ENCODE data around the gene ABAT.

ABAT gene

DNA sequence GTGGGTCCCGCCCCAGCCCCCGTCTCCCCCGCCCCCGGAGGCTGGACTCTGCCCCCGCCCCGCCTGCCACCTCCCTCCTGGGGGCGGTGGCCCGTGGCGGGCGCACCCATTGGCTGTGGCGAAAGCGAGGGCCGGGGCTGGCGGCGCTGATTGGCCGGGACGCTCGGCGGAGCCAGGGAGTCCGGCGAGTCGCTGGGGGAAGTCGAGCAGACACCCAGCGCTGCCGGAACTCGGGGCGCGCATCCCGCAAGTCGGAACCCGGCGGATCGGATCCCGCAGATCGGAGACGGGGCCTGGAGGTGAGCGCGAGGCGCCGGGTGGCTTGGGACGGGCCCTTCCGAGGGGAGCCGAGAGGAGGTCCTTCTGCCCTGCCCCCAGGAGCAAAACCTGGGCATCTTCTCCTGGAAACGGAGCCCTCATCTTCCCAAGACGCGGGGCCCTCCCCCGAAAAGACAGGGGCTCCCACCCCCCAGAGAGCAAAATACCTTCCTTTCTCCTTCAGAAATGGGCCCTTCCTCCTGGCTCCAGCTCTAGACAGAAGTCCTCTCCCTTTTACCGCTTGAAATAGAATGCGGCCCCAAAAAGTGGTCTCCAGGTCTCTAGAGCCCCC is at the start of gene ABAT:
Gene ABAT, plus strand, starts transcription at position 205 of the 610 bp plus-strand sequence. CDS start 61,123 bp downstream, outside the sequence.
- Mint-ChIP-seq H3K4me1 (peaks cover 18 to 45% of the 10 kb centered on the region in 2 donors), H3K4me3 (peak within 1 kb of the TSS; percentile 95 to 97), H3K36me3 (peaks cover 16 to 25% of the 10 kb centered on the region in 2 donors), H3K27ac (peak within 1 kb of the TSS; percentile 97), H3K27me3 (no peaks in the 10 kb centered on the region), H3K9me3 (peaks cover 0 to 2% of the 10 kb centered on the region in 2 donors)
- DNase-seq (peak; percentile 86), ATAC-seq (replicated peaks) (peak; percentile 98 to 99)

- ATAC-seq (replicated peaks): no peak
- Mint-ChIP-seq H3K9me3 (no peaks in the 10 kb centered on the region), H3K27ac (peak overlapping the region; percentile 42), H3K27me3 (no peaks in the 10 kb centered on the region), H3K36me3 (peaks cover 37 to 49% of the 10 kb centered on the region in 2 donors), H3K4me3 (no peak overlapping the region), H3K4me1 (peaks cover 10 to 37% of the 10 kb centered on the region in 2 donors)
- DNase-seq: no peak
Observed at GRCh38 chr16:8625491-8626087, 48.8 kb upstream of the ABAT start.

- peaks cover 14 to 29% of the 10 kb centered on the region in 2 donors for H3K4me1 Mint-ChIP-seq
- peaks cover 41 to 55% of the 10 kb centered on the region in 2 donors for H3K36me3 Mint-ChIP-seq
- no peak for DNase-seq
- H3K27me3 Mint-ChIP-seq: no peaks in the 10 kb centered on the region
- H3K9me3 Mint-ChIP-seq: no peaks in the 10 kb centered on the region
- no peak overlapping the region for H3K27ac Mint-ChIP-seq
- no peak overlapping the region for H3K4me3 Mint-ChIP-seq
- ATAC-seq (replicated peaks): no peak
Observed at GRCh38 chr16:8626946-8627345, 47.5 kb upstream of the ABAT start.

GRCh38 chr16:8627456-8627855 is 47.0 kb upstream of the ABAT start:
- ATAC-seq (replicated peaks): no peak

DNA sequence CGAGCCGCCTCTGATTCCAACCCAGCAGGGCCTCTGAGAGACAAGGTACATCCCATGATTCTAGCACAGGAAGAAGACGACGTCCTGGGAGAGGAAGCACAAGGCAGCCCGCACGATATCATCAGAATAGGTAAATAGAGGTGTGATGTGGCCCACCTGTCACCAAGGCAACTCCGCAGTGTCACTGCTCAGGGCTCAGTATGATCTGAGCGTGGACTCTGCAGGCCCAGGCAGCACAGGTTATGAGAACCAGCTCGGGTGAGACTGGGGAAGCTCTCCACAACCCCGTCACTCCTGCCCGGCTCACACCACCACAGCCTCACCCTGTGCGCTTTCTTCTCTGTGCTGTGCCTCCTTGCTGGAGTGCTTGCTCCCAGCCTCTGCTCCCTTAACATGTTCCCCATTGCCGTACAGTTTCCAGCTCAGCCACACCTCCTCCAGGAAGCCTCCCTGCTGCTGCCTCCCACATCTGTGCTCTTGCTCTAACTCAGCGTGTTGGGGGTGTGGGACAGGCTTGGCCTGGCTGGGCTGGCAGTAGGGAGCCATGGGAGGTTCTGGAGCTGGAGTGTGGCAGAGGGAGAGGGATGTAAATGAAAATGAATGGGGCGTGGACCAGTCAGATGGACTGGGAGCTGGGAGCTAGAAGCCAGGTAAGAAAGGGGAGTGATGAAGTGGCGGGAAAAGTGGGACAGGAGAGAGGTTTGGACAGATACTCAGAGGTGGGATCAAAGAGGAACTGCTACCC is 45.3 kb upstream of the ABAT start:
- Mint-ChIP-seq H3K27ac (peak overlapping the region; percentile 81), H3K36me3 (peaks cover 61 to 69% of the 10 kb centered on the region in 2 donors), H3K4me1 (peaks cover 16 to 34% of the 10 kb centered on the region in 2 donors), H3K4me3 (no peak overlapping the region), H3K27me3 (no peaks in the 10 kb centered on the region), H3K9me3 (no peaks in the 10 kb centered on the region)
- no peak for DNase-seq
- ATAC-seq (replicated peaks): no peak

More at GRCh38 chr16:8627456-8627855, 47.0 kb upstream of the ABAT start:
- H3K27ac Mint-ChIP-seq: no peak overlapping the region
- no peak overlapping the region for H3K4me3 Mint-ChIP-seq
- peaks cover 46 to 61% of the 10 kb centered on the region in 2 donors for H3K36me3 Mint-ChIP-seq
- no peak for DNase-seq
- peaks cover 16 to 29% of the 10 kb centered on the region in 2 donors for H3K4me1 Mint-ChIP-seq
- H3K27me3 Mint-ChIP-seq: no peaks in the 10 kb centered on the region
- H3K9me3 Mint-ChIP-seq: no peaks in the 10 kb centered on the region

GRCh38 chr16:8630255-8630953 is 44.0 kb upstream of the ABAT start:
- DNase-seq: no peak
- H3K27me3 Mint-ChIP-seq: no peaks in the 10 kb centered on the region
- H3K4me3 Mint-ChIP-seq: no peak overlapping the region
- H3K9me3 Mint-ChIP-seq: no peaks in the 10 kb centered on the region
- peaks cover 66 to 68% of the 10 kb centered on the region in 2 donors for H3K36me3 Mint-ChIP-seq
- H3K27ac Mint-ChIP-seq: no peak overlapping the region
- ATAC-seq (replicated peaks): no peak
- H3K4me1 Mint-ChIP-seq: peaks cover 16 to 25% of the 10 kb centered on the region in 2 donors

- no peak overlapping the region for H3K27ac Mint-ChIP-seq
- no peak for ATAC-seq (replicated peaks)
- peaks cover 61 to 62% of the 10 kb centered on the region in 2 donors for H3K36me3 Mint-ChIP-seq
- DNase-seq: no peak
- peaks cover 16 to 25% of the 10 kb centered on the region in 2 donors for H3K4me1 Mint-ChIP-seq
- no peaks in the 10 kb centered on the region for H3K9me3 Mint-ChIP-seq
- H3K27me3 Mint-ChIP-seq: no peaks in the 10 kb centered on the region
- H3K4me3 Mint-ChIP-seq: no peak overlapping the region
Observed at GRCh38 chr16:8631373-8631772, 43.0 kb upstream of the ABAT start.

GRCh38 chr16:8631818-8632465 is 42.5 kb upstream of the ABAT start:
- Mint-ChIP-seq H3K4me3 (no peak overlapping the region), H3K36me3 (peaks cover 60 to 63% of the 10 kb centered on the region in 2 donors), H3K27ac (peak overlapping the region; percentile 54), H3K27me3 (no peaks in the 10 kb centered on the region), H3K4me1 (peaks cover 14 to 22% of the 10 kb centered on the region in 2 donors), H3K9me3 (no peaks in the 10 kb centered on the region)
- ATAC-seq (replicated peaks) (no peak), DNase-seq (no peak)

GRCh38 chr16:8632675-8633182 is 41.7 kb upstream of the ABAT start:
- no peaks in the 10 kb centered on the region for H3K9me3 Mint-ChIP-seq
- peak overlapping the region; percentile 48 for H3K27ac Mint-ChIP-seq
- peaks cover 57 to 58% of the 10 kb centered on the region in 2 donors for H3K36me3 Mint-ChIP-seq
- H3K27me3 Mint-ChIP-seq: no peaks in the 10 kb centered on the region
- no peak overlapping the region for H3K4me3 Mint-ChIP-seq
- DNase-seq: no peak
- ATAC-seq (replicated peaks): peak; percentile 73
- H3K4me1 Mint-ChIP-seq: peaks cover 12 to 19% of the 10 kb centered on the region in 2 donors

DNA sequence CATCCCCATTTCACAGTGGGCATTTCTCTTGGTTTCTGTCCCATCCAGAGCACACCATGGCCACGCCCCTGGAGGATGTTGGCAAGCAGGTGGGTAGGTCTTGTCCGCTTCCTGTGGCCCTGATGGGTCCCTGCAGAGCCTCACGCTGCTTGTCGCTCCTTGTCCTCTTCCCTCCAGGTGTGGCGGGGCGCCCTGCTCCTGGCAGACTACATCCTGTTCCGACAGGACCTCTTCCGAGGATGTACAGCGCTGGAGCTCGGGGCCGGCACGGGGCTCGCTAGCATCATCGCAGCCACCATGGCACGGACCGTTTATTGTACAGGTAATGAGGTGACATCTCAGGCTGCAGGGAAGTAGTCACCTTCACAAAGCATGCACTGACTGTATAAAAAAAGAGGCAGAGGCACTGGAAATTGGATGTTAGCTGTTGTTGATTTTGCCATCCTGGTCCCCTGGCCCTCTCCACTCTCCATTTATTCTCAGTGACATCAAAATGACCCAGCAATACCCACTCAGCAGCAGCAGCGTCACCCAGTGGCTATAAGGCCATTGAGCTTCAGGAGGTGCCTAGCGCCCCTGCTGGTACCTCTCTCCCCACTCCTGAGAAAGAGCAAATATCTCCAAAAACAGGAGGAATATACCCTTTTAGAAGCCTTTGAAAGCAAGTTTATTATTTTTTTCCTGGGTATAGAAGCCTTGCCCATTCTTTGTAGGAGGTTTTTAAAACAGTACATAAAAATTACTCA is 39.3 kb upstream of the ABAT start:
- H3K36me3 Mint-ChIP-seq: peaks cover 56 to 57% of the 10 kb centered on the region in 2 donors
- DNase-seq (no peak), ATAC-seq (replicated peaks) (no peak)
- peak overlapping the region; percentile 62 for H3K27ac Mint-ChIP-seq
- H3K4me3 Mint-ChIP-seq: no peak overlapping the region
- no peaks in the 10 kb centered on the region for H3K9me3 Mint-ChIP-seq
- H3K27me3 Mint-ChIP-seq: no peaks in the 10 kb centered on the region
- peaks cover 6 to 13% of the 10 kb centered on the region in 2 donors for H3K4me1 Mint-ChIP-seq

DNA sequence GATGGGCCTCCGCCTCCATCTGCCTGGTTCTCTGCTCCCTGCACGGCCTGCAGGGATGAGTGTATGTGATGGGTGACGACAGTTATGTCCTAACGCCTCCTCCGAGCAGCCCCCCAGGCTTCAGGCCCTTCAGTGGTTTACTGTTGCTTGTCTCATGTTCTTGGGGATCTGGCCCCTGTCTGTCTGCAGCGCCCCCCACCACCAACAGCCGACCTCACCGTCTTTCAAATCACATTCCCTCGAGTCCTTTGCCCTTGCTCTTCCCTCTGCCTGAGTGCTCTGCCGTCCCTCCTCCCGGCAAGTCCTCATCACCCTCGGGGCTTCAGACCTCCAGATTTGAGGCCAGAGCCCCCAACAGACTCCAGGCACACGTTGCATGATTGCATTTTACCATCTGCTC is 34.7 kb upstream of the ABAT start:
- Mint-ChIP-seq H3K4me3 (no peak overlapping the region), H3K4me1 (peaks cover under 1 to 8% of the 10 kb centered on the region in 2 donors), H3K27me3 (no peaks in the 10 kb centered on the region), H3K36me3 (peaks cover 64 to 76% of the 10 kb centered on the region in 2 donors), H3K9me3 (no peaks in the 10 kb centered on the region), H3K27ac (no peak overlapping the region)
- ATAC-seq (replicated peaks): no peak
- DNase-seq: no peak

DNA sequence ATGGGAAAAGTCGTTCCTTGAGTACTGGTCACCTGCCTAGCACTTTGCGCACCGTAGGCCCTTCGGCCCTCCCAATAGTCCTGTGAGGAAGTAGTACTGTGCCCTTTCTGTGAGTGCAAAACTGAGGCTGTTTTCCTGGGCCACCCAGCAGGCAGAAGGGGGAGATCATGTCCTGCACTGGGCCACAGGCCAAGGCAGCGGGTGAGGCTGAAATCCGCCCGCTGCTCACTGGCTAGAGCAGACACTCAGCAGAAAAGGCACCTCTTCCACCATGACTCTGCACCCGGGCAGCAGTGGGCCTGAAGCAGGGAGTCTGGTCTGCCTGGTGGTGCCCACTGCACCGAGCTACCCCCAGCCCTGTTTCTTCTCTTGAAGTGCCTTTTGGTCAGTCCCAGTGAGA is 32.7 kb upstream of the ABAT start:
- DNase-seq (no peak), ATAC-seq (replicated peaks) (no peak)
- Mint-ChIP-seq H3K9me3 (no peaks in the 10 kb centered on the region), H3K27ac (peak overlapping the region; percentile 53), H3K36me3 (peaks cover 67 to 80% of the 10 kb centered on the region in 2 donors), H3K27me3 (no peaks in the 10 kb centered on the region), H3K4me1 (peaks cover 3 to 12% of the 10 kb centered on the region in 2 donors), H3K4me3 (no peak overlapping the region)

- peaks cover 3 to 12% of the 10 kb centered on the region in 2 donors for H3K4me1 Mint-ChIP-seq
- peaks cover 71 to 84% of the 10 kb centered on the region in 2 donors for H3K36me3 Mint-ChIP-seq
- H3K4me3 Mint-ChIP-seq: no peak overlapping the region
- ATAC-seq (replicated peaks): no peak
- no peak for DNase-seq
- no peaks in the 10 kb centered on the region for H3K9me3 Mint-ChIP-seq
- H3K27me3 Mint-ChIP-seq: no peaks in the 10 kb centered on the region
- H3K27ac Mint-ChIP-seq: no peak overlapping the region
Observed at GRCh38 chr16:8642146-8642545, 32.3 kb upstream of the ABAT start.

Data from stimulated activated naive B cell treated with anti-CD40 and anti-IgM and Interleukin-4, amounts not matched to agents 10 μg/mL and 1 μg/mL and 100 μg/mL, for 72 hours (primary cell).